HG02798 (cell line): ENCODE measurements around the gene ANK2.

Source experiments
- ATAC-seq: cut with Tn5 transposase; IDR thresholded peaks from one replicate; pipeline ENCODE4 v1.9.1; 2021; ENCODE audit warnings: mild to moderate bottlenecking; ENCODE audit not compliant: unreplicated experiment, poor library complexity

The ANK2 gene

GRCh38 chr4:113411496-113411938 lies 362.1 kb downstream of the ANK2 start:
- no peak for ATAC-seq

GRCh38 chr4:113419631-113420030 lies 370.2 kb downstream of the ANK2 start:
- no peak for ATAC-seq

- ATAC-seq = no peak
Observed at GRCh38 chr4:113420938-113421337, 371.5 kb downstream of the ANK2 start.

GRCh38 chr4:113423631-113424030 lies 374.2 kb downstream of the ANK2 start:
- ATAC-seq = no peak

GRCh38 chr4:113433116-113433515 lies 383.7 kb downstream of the ANK2 start:
- ATAC-seq = no peak
